H9 (cell line): ENCODE data around the gene BTBD1. TPM values are rescaled to one million over a fixed set of nuclear protein-coding genes. Genes with fewer than 3 reads are reported as not detected.

Experiments
- DNase-seq: peaks from one replicate; pipeline ENCODE4 v3.0.0-alpha.2; 2017
- H2AFZ ChIP-seq: one replicate; pipeline ENCODE4 v1.6.1; 2013; ENCODE audit warnings: mild to moderate bottlenecking, low read length, control low read depth, moderate library complexity
- H2AK5ac ChIP-seq: 2 replicates; pipeline ENCODE4 v1.6.1; 2013; ENCODE audit warnings: low read length, control low read depth, mixed read lengths; ENCODE audit not compliant: insufficient read length
- H2BK120ac ChIP-seq: one replicate; pipeline ENCODE4 v1.6.1; 2013; ENCODE audit warnings: low read depth, mild to moderate bottlenecking, low read length, control low read depth, inconsistent platforms; ENCODE audit not compliant: poor library complexity, severe bottlenecking
- H2BK12ac ChIP-seq: 2 replicates; pipeline ENCODE4 v1.6.1; 2013; ENCODE audit warnings: low read length, control low read depth, mixed read lengths, low read depth; ENCODE audit not compliant: insufficient read length
- H2BK15ac ChIP-seq: 2 replicates; pipeline ENCODE4 v1.6.1; 2013; ENCODE audit warnings: low read depth, low read length, control low read depth
- H2BK20ac ChIP-seq: one replicate; pipeline ENCODE4 v1.6.1; 2013; ENCODE audit warnings: low read depth, mild to moderate bottlenecking, low read length, control low read depth, inconsistent platforms; ENCODE audit not compliant: poor library complexity, severe bottlenecking
- H2BK5ac ChIP-seq: 2 replicates; pipeline ENCODE4 v1.6.1; 2013; ENCODE audit warnings: low read length, control low read depth, mixed read lengths; ENCODE audit not compliant: insufficient read length
- H3K14ac ChIP-seq: 2 replicates; pipeline ENCODE4 v1.6.1; 2013; ENCODE audit warnings: low read length, control low read depth; ENCODE audit not compliant: insufficient read depth
- H3K18ac ChIP-seq: 2 replicates; pipeline ENCODE4 v1.6.1; 2013; ENCODE audit warnings: low read depth, mild to moderate bottlenecking, mixed read lengths, low read length, control low read depth; ENCODE audit not compliant: insufficient read length
- H3K23ac ChIP-seq: 2 replicates; pipeline ENCODE4 v1.6.1; 2013; ENCODE audit warnings: low read length, control low read depth, mixed read lengths, low read depth; ENCODE audit not compliant: insufficient read length
- H3K23me2 ChIP-seq: 2 replicates; pipeline ENCODE4 v1.6.1; 2013; ENCODE audit warnings: low read depth, mild to moderate bottlenecking, mixed read lengths, low read length, control low read depth; ENCODE audit not compliant: insufficient read length, poor library complexity, severe bottlenecking
- H3K27ac ChIP-seq: 2 replicates; pipeline ENCODE4 v1.5.1; 2013; ENCODE audit warnings: low read length, control low read depth, mixed read lengths, low read depth; ENCODE audit not compliant: insufficient read length
- H3K27me3 ChIP-seq: 2 replicates; pipeline ENCODE4 v1.6.1; 2013; ENCODE audit warnings: low read length, control low read depth, inconsistent platforms; ENCODE audit not compliant: insufficient read depth
- H3K4ac ChIP-seq: 2 replicates; pipeline ENCODE4 v1.6.1; 2013; ENCODE audit warnings: low read depth, mild to moderate bottlenecking, control low read depth, inconsistent platforms, low read length, moderate library complexity
- H3K4me1 ChIP-seq: 2 replicates; pipeline ENCODE4 v1.6.1; 2013; ENCODE audit warnings: low read length, control low read depth, inconsistent platforms; ENCODE audit not compliant: insufficient read depth
- H3K4me2 ChIP-seq: 2 replicates; pipeline ENCODE4 v1.6.1; 2013; ENCODE audit warnings: low read length, control low read depth, mixed read lengths; ENCODE audit not compliant: insufficient read length, insufficient read depth
- H3K56ac ChIP-seq: 2 replicates; pipeline ENCODE4 v1.6.1; 2013; ENCODE audit warnings: low read depth, mild to moderate bottlenecking, mixed read lengths, low read length, control low read depth; ENCODE audit not compliant: insufficient read length
- H3K79me1 ChIP-seq: 2 replicates; pipeline ENCODE4 v1.6.1; 2013; ENCODE audit warnings: low read depth, mild to moderate bottlenecking, moderate library complexity, low read length, control low read depth, inconsistent platforms; ENCODE audit not compliant: insufficient read depth, poor library complexity, severe bottlenecking
- H3K79me2 ChIP-seq: 2 replicates; pipeline ENCODE4 v1.6.1; 2013; ENCODE audit warnings: low read length, control low read depth, inconsistent platforms; ENCODE audit not compliant: insufficient read depth
- H3K9ac ChIP-seq: 2 replicates; pipeline ENCODE4 v1.6.1; 2013; ENCODE audit warnings: low read length, control low read depth, mixed read lengths; ENCODE audit not compliant: insufficient read length; ENCODE audit errors: extremely low read depth
- H3K9me3 ChIP-seq: one replicate; pipeline ENCODE4 v1.6.1; 2013; ENCODE audit warnings: low read depth, low read length, inconsistent platforms; ENCODE audit not compliant: control insufficient read depth
- H3T11ph ChIP-seq: one replicate; pipeline ENCODE4 v1.6.1; 2013; ENCODE audit warnings: mild to moderate bottlenecking, low read length, control low read depth, inconsistent platforms
- H4K20me1 ChIP-seq: one replicate; pipeline ENCODE4 v1.6.1; 2013; ENCODE audit not compliant: control insufficient read depth, insufficient read length, insufficient read depth
- H4K5ac ChIP-seq: 2 replicates; pipeline ENCODE4 v1.6.1; 2013; ENCODE audit warnings: low read depth, mild to moderate bottlenecking, mixed read lengths, low read length, control low read depth; ENCODE audit not compliant: insufficient read length
- H4K8ac ChIP-seq: replicated peaks from 2 replicates; pipeline ENCODE4 v1.6.1; 2013; ENCODE audit warnings: low read length, control low read depth, mixed read lengths, low read depth; ENCODE audit not compliant: insufficient read length
- H4K91ac ChIP-seq: 2 replicates; pipeline ENCODE4 v1.6.1; 2013; ENCODE audit warnings: low read depth, mild to moderate bottlenecking, moderate library complexity, mixed read lengths, low read length, control low read depth; ENCODE audit not compliant: insufficient read length
- H3K27ac Mint-ChIP-seq, 3 experiments: 2 replicates in 2 of 3; 3 replicates in 1 of 3; pipeline ENCODE4 v1.8.0; 2020 to 2021; ENCODE audit warnings: mixed read lengths in 3 of 3, mild to moderate bottlenecking in 1 of 3, moderate library complexity in 1 of 3
- H3K27me3 Mint-ChIP-seq: 2 replicates; pipeline ENCODE4 v1.8.0; 2021; ENCODE audit warnings: low read depth, mild to moderate bottlenecking, moderate library complexity, mixed read lengths
- H3K36me3 Mint-ChIP-seq, 3 experiments: 2 replicates in 2 of 3; 3 replicates in 1 of 3; pipeline ENCODE4 v1.8.0; 2020 to 2021; ENCODE audit warnings: low read depth in 3 of 3, mixed read lengths in 3 of 3; ENCODE audit not compliant: insufficient read depth in 1 of 3
- H3K4me1 Mint-ChIP-seq, 2 experiments: 2 replicates each; pipeline ENCODE4 v1.8.0; 2020; ENCODE audit warnings: mixed read lengths in 2 of 2
- H3K4me3 Mint-ChIP-seq, 2 experiments: 2 replicates in 1 of 2; 3 replicates in 1 of 2; pipeline ENCODE4 v1.8.0; 2020 to 2021; ENCODE audit warnings: mild to moderate bottlenecking in 2 of 2, mixed read lengths in 2 of 2, moderate library complexity in 1 of 2
- H3K9me3 Mint-ChIP-seq, 2 experiments: 2 replicates in 1 of 2; 3 replicates in 1 of 2; pipeline ENCODE4 v1.8.0; 2020; ENCODE audit warnings: mild to moderate bottlenecking in 2 of 2, mixed read lengths in 2 of 2, moderate library complexity in 1 of 2
- CTCF ChIP-seq: fragments of 200-600 bp; sonication (generic); conservative IDR thresholded peaks from 3 replicates; pipeline ENCODE4 v1.8.0; 2021; ENCODE audit warnings: antibody characterized with exemption, mild to moderate bottlenecking
- WGBS: extraction: QIAGEN DNeasy Blood & Tissue Kit; methylation state at CpG from one replicate; pipeline ENCODE4 v1.1.7; 2013; ENCODE audit warnings: missing lambda C conversion rate, low lambda C conversion rate, mixed read lengths; ENCODE audit not compliant: insufficient read length; ENCODE audit errors: extremely low coverage; 5-methylcytosine and 5-hydroxymethylcytosine counted together
- total RNA-seq: library from RNA; stranded (reverse); gene quantifications from 2 replicates; pipeline ENCODE4 v1.2.1, GENCODE V29; 2021

The BTBD1 gene
- total RNA-seq, 1 experiment from 2014 or later: 43.3 TPM

- Histone ChIP-seq H4K8ac (no peak overlapping the region), H4K5ac (no peak overlapping the region), H3T11ph (no peak overlapping the region), H3K23me2 (peaks cover 6% of the 10 kb centered on the region), H2AFZ (no peak overlapping the region), H3K4me2 (no peak overlapping the region), H3K27me3 (no peaks in the 10 kb centered on the region), H3K79me2 (peaks cover 39% of the 10 kb centered on the region; the same call in 1 of the 2 replicates), H3K14ac (no peak overlapping the region), H2BK12ac (no peak overlapping the region), H2BK120ac (no peak overlapping the region), H3K9ac (no peak overlapping the region), H3K9me3 (no peaks in the 10 kb centered on the region), H3K27ac (no peak overlapping the region), H3K4ac (no peak overlapping the region), H3K23ac (no peak overlapping the region), H3K56ac (no peak overlapping the region), H4K91ac (no peak overlapping the region), H2BK20ac (no peak overlapping the region), H3K18ac (no peak overlapping the region), H3K79me1 (peaks cover 4% of the 10 kb centered on the region), H2AK5ac (no peak overlapping the region), H2BK15ac (no peak overlapping the region), H2BK5ac (no peak overlapping the region), H3K4me1 (peaks cover 8% of the 10 kb centered on the region; the same call in 1 of the 2 replicates), H4K20me1 (no peaks in the 10 kb centered on the region)
- H3K9me3 Mint-ChIP-seq: no peaks in the 10 kb centered on the region
- TF ChIP-seq CTCF: no peak
- peaks cover 0 to 3% (median 0%) of the 10 kb centered on the region in 3 experiments; a peak in 4 of 7 replicates for H3K36me3 Mint-ChIP-seq
- no peak overlapping the region for H3K27ac Mint-ChIP-seq
- H3K27me3 Mint-ChIP-seq: no peaks in the 10 kb centered on the region
- no CpG with 5 or more reads among the region's 4 CpGs for WGBS
- no peak for DNase-seq
- peaks cover 12 to 13% of the 10 kb centered on the region in 2 experiments for H3K4me1 Mint-ChIP-seq
- no peak overlapping the region for H3K4me3 Mint-ChIP-seq
These were observed 3.5 kb downstream of the BTBD1 start for GRCh38 chr15:83063551-83063950.
